Kasumi-1 (cell line): ENCODE data around the gene SRR.
A peak's percentile ranks its signal among the peaks of the same experiment; 100 is the strongest.
"Not testable (repeated sequence)": the region's sequence is repeated elsewhere in the genome, so short reads cannot be mapped to it uniquely, and the experiment has no call there.

Experiments used
- DNase-seq, 2 experiments: peaks; one replicate each; lab custom pipeline; 2025; lab: John Stamatoyannopoulos, UW

SRR gene, protein sequence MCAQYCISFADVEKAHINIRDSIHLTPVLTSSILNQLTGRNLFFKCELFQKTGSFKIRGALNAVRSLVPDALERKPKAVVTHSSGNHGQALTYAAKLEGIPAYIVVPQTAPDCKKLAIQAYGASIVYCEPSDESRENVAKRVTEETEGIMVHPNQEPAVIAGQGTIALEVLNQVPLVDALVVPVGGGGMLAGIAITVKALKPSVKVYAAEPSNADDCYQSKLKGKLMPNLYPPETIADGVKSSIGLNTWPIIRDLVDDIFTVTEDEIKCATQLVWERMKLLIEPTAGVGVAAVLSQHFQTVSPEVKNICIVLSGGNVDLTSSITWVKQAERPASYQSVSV

DNA sequence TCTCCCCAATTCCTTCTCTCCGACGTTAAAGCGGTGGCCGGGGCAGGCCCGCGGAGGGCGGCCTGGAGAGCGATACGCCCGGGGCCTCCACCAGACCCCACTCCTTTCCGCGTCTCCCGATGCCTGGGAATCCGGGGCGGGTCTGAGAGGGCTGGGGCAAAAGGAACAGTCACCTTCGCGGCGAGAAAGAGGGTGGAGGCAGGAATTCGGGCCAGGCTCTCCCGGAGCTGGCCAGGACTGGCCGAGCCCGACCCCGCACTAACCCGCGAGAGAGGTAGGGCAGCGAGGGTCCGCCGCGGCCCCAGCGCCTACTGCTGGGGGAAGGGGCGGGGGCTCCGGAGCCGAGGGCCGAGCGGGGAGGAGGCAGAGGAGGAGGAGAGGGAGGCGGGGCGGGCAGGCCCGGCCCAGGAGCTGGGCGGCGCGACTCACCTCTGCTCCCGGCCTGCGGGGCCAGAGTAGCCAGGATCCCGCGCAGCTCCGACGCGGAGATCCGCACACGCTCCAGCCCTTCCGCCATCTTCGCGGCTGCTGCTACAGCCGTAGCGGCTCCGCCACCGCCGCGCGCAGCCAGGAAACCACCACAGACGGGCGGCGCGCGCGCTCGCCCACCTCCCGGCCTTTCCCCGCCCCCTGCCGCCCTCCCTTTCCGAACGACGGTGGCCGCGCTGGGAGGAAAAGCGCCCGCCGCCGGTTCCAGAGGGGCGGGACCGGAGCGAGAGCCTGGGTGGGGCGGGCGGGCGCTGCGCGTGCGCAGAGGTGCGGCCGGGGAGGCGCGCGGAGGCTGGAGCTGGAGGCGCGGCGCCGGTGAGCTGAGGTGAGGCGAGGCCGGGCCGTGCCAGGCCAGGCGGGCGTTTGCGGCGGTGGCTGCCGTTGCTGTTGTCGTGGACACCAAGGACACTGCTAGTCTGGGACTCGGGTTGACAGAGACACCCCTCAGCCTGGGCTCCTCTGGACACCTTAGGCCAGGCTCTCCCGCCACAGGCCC is at the start of gene SRR, which contains the start of gene SMG6:
TSS of gene SRR (plus strand) at position 747 of the 985 bp plus-strand sequence. CDS start 11,611 bp downstream, outside the sequence.
TSS of gene SMG6 (minus strand) at position 582 of the 985 bp plus-strand sequence. CDS start at position 517, 65 bp downstream.
- DNase-seq, result peak; percentile 55 to 73

DNA sequence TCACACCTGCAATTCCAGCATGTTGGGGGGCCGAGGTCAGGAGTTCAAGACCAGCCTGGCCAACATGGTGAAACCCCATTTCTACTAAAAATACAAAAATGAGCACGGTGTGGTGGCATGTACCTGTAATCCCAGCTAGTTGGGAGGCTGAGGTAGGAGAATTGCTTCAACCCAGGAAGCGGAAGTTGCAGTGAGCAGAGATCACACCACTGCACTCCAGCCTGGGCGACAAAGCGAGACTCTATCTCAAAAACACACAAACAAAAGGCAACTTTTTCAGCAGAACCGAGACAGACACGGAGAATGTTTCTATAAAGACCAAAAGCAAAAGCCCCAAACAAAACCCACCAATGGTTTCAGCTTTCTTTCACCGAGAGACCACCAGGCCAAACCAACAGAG is 44.9 kb upstream of the SRR start:
- not testable (repeated sequence) for DNase-seq

DNA sequence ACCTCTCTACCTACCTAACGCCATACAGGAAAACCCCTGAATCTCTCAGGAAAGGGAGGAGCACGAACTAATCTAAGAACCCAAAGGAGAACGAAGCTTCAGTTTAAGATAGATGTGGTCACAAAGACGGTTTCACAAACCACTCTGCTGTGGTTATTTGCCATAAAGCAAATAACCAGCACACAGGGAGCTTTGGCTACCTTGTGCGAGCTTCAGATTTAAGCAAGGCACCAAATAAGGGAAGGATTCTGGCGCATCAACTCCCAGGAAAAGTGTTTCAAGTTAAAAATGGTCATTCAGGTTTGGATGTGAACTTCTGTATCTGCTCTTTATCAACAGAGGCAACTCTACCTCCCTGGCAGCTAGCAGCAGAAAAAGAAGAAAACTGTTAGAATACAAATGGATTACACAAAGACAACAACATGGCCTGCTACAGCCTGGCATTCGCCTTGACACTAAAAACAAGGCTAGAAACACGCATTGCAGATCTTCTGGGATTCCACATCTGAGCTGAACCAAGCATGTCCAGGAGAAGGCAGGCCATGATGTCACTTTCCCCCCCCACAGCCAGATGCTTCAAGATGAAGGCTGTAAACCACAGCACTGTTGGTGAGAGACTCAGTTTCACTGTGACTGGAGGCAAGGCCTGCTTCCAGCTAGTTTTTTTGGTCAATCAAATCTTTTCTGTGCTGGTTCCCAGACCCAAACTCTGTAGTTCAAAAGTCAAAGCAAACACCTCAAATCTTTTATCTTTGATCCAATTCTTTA is 43.8 kb upstream of the SRR start:
- no peak for DNase-seq

DNA sequence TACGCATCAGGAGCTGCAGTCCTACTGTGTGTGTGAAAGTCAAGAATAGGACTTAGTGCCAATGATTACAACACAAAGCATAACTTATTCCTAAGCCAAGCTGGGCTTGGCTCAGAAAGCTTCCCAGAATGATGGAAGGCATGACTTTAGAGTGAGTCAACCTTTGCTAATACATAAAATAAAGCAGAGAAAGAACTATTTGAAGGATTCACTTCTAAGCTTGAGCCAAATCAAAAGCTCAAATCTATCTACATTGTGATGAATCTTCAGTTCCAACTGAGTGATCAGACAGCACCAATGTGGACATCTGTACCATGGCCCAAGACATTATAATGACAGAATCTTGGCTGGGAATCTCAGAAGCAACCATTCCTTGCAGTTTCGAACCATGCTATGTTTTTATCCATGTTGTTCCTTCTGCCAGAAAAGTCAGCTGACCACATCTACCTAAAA is 41.6 kb upstream of the SRR start:
- DNase-seq, result no peak

DNA sequence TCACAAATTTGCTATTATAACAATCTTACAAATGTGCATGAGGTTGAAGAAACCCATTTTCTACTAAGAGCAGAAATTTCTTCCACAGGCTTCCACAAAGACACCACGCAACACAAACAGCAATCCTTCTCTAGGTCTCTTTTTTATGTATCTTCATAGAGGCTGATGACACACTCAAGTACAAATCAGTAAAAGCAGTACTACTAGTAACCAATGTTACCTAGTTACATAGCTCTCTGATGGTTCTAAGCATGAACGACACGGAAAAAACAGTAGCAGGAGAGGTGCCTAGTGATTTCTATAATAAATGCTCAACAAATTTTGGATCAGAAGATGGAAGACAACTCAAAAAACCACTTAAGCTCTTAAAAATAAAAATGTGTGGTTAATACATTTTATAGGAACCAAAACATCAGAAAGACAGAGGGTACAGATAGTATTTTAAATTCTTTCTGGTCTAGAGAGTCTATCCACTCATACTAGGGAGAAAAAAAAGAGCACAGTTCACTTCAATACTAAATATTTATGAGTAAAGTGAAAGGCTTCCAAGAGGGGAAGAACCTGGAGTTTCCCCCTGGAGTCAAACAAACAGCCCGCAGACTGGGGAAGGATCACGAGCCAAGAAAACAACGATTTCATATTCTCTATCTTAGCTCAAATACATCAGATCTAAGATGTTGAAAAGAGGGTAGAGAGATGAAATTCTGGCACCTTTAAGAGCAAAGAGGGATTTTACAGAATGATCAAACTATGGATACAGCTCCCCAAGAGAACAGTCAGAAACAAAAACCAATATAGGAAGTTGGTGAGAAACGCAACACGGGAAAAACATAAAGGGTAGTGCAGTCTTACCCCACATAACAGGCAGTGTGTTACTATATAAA is 40.3 kb upstream of the SRR start:
- no peak for DNase-seq

DNA sequence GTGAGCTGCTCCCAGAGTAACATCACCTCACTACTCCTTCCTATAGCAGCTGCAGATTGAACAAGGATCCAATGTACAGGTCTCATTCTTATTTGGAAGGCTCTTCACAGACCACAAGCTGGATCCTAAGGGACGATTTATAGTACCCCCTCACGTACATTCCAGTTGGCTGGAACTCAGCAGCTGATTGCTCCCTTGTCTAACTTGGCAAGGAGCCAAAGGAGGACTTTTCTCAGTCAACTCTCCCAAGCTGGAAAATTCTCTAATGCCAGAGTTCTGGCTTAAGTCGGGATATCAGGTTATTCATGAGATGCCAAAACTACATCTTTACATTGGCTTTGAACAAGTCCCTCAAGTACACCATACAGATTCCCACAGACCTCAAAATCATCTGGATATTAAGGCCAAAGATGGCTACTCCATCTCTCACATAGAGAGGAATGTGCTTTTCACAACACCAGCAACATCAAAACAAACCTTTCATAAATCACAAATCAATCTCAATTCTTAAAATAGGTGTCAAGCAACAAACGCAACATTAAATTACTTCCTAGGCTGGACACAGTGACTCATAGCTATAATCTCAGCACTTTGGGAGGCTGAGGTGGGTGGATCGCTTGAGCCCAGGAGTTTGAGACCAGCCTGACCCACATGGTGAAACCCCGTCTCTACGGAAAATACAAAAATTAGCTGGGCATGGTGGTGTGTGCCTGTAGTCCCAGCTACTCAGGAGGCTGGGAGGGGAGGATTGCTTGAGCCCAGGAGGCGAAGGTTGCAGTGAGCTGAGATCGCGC is 39.5 kb upstream of the SRR start:
- no peak for DNase-seq

DNA sequence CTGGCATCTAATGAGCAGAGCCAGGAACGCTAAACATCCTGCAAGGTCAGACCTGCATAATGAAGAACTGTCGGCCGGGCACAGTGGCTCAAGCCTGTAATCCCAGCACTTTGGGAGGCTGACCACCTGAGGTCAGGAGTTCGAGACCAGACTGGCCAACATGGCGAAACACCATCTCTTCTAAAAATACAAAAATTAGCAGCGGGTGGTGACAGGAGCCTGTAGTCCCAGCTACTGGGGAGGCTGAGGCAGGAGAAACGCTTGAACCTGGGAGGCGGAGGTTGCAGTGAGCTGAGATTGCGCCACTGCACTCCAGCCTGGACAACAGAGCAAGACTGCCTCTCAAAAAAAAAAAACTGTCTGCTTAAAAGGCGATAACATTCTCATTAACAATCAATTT is 38.6 kb upstream of the SRR start:
- DNase-seq, result not testable (repeated sequence)

DNA sequence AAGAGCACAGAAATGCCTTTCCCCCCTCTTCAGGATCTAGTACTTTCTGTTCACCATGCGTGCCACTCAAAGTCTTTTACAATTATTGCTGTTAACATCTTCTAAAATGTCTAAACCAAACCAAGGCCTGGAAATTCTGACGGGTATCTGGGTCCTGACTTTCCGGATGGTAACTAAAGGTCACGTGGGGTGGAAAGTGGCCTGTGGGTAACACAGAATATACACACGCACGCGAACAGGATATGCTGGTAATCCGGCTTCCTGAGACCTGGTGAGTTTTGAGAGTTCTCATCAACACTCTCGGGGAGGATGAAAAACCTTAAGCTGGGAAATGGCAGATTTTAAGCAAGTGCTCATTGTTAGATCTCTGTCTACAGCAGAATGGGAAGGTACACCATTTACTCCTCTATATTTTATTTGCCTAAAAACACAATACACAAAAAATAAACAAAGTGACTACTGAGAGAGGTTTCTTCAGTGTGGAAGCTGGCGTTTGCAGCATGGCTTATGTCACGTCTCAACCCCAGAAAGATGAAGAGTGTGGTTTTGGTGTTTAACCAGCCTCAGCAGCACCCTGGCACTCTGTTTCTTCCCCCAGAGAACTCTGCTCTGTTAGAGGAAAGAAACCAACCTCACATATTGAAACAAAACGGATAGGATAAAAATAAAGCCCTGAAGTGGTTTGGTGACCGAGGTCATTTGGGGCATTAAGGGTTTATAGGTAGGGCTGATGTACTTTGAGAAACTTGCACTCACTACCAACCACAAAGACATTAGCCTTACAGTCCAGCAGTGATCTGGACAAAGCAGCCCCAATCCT is 37.5 kb upstream of the SRR start:
- DNase-seq, result peak; percentile 16 to 22

DNA sequence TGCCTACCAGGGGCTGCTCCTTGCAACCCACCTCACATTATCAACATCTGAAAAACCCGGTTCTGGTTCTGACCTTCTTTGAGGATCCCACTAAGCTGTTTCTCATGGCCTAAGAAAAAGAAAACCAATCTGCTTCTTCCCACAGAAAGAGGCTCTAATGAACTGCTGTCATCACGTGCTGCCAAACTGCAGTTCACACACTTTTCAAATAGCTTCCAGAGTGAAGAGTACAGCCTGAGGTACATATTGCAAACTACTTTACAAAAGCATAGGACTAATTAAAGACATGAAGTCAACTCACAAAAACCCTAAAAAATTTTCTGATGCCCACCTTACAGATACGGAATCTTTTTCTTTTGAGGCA is 36.9 kb upstream of the SRR start:
- DNase-seq, result no peak

DNA sequence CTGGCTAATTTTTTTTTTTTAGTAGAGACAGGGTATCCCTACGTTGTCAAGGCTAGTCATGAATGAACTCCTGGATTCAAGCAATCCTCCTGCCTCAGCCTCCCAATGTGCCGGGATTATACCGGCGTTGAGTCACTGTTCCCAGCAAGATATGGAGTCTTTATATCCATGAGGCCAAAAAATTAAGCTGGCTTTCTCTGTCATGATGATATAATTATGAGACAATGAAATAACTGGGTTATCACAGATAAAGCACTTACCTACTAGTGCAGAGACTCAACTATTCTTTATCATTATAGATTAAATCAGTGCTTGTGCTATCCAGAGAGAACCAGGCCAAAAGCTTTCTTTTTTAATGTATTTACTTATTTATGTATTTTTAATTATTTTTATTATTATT is 36.4 kb upstream of the SRR start:
- DNase-seq, result no peak

DNA sequence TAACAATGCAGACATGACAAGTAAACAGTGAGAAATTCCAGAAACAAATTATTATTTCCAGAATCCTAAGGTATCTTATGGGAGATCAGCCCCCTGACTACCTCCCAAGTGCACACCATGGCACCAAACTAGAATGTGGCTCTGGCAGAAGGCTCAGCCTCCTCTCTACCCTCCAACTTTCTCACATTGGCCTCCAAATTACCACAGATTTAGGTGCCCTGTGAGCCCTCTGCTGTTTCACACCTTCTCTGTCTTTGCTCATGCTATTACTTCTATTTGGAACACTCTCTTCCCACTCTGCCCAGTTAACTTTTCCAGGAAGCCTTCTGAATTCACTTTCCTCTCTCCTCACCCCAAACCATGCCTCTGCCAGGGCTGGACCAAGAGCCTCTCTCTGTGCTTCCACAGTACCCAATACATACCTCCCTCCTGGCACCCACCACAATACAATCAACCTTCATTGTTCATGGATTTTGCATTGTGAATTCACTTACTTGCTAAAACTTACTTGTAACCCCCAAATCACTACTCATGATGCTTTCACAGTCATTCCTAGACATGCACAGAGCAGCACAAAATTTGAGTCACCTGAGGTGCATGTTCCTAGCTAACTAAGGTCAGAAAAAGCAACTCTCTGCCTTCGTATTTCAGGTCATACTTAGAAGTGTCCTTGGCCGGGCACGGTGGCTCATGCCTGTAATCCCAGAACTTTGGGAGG is 31.6 kb upstream of the SRR start:
- DNase-seq, result no peak

DNA sequence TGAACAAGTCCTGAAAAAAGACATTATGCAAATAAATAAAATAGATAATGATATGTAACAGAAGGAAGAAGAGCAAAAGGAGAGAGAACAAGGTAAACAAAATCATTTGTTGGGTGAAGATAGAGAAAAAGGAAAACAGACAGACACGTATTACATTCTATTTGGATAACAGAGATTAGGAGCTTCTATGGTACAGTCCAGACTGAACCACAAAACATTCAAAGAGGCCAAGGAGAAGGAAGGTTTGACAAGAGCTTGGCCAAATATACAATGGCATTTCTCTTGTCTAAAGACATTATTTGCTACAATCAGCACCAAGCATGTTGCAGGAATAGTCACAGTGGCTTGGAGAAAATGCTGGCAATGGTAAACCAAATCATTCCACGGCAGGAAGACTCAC is 29.3 kb upstream of the SRR start:
- DNase-seq, result no peak

DNA sequence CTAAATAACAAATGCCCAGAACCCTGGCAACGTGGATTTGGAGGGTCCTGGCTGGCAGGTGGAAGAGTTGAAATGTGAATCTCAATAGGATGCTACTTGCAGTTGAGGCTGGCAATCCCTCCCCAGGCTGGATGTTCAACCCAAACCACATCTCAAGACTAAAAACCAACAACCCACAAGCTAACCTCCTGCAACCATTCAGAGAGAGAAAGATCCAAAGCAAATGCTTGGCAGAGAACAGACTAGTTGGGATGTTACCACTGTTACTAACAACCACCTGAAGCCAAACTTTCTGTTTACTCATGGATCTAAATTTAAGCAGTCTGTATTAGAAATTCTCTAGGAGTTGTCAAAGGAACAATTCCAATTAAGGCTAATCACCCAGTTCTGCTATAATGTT is 28.0 kb upstream of the SRR start:
- no peak for DNase-seq

DNA sequence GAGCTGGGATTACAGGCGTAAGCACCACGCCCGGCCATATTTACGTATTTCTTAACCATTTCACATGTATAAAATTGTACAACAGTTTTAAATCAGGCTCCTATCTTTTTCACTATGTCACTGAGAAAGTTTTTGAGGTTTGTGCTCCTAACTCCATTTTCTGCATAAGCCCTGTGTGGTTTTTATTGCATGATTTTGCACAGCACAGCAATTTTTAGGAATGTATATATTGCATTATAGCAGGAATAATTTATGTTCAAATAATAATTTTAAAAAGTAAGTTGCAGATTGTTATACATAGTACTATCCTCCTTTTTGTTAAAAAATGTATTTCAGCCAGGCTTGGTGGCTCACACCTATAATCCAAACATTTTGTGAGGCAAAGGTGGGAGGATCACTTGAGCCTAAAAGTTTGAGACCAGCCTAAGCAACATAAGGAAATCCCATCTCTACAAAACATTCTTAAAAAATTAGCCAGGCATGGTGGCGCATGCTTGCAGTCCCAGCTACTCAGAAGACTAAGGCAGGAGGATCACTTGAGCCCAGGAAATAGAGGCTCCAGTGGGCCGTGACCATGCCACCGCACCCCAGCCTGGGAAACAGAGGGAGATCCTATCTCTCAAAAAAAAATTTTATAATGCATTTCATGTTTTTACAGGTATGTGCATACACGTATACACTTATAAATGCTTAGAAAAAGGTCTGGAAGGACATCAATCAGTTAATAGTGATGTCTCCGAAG is 26.1 kb upstream of the SRR start:
- DNase-seq, result no peak

DNA sequence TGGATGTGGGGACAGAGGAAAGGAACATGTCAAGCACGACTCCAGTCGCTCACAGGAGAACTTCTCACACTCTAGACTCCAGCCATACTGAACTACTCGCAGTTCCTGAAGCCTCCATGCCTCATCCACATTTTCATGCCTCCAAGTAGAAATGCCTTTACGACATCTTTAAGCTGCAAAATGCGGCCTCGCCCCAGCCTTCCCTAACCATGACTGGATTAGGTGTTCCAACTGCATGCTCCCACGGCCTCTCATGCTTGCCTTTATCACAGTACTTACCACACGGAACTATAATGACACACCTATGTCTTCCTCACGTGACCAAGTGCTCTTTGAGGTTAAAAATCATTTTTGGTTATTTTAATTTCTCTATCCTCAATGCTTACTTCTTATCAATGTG is 24.0 kb upstream of the SRR start:
- no peak for DNase-seq

DNA sequence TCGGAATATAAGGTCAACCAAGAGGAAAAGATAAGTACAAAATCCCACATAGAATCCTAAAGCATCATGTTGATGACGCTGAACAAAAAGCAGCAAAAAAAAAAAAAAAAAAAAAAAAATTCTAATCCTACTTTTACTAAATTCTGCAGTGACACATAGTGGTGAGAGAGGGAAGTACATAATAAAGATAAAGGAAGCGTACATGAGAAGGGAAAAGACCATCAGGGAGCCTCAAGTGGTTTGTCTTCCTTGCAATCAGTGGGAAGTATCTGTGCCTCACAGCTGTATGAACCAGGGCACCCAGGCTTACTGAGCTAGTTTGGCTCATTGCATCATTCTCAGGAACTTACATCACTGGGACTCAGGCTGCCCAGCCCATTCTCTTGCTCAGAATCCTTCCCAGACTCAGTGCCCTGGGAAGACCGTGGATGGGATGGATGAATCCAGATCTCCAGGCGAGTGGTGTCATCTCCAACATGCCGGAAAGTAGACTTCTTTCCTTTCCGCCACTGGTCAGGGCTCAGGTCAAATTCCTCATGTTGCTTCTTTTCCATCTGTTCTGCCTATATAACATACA is 21.4 kb upstream of the SRR start:
- DNase-seq, result peak; percentile 75 to 80

DNA sequence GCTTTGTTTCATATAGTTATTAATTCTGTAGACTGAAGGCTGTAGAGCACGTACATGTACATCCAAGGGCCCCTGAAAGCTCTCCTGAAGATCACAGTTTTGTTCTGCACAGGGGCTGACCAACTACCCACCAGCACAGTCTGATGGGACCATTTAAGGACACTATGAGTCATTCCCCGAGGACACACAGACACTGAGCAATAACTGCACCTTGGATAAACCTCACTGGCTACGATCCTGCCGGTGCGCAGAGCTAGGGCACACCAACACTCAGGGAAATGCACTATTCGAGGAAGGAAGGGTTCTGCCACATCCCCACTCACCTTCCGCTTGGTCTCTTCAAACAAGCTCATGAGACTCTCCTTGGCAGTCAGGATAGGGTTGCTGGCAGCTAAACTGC is 20.4 kb upstream of the SRR start:
- DNase-seq, result no peak
